ENCODE data around the gene A4GALT.
A peak's percentile ranks its signal among the peaks of the same experiment; 100 is the strongest.

A4GALT gene

GRCh38 chr22:42649246-42650099 is 71.2 kb downstream of the A4GALT start, which contains the start of gene CYB5R3:
TSS of gene CYB5R3 (minus strand) at chr22:42649392. CDS start at chr22:42649315, 77 bp downstream.
- peak; percentile 85 for DNase-seq (ENCODE audit: low read depth)

DNA sequence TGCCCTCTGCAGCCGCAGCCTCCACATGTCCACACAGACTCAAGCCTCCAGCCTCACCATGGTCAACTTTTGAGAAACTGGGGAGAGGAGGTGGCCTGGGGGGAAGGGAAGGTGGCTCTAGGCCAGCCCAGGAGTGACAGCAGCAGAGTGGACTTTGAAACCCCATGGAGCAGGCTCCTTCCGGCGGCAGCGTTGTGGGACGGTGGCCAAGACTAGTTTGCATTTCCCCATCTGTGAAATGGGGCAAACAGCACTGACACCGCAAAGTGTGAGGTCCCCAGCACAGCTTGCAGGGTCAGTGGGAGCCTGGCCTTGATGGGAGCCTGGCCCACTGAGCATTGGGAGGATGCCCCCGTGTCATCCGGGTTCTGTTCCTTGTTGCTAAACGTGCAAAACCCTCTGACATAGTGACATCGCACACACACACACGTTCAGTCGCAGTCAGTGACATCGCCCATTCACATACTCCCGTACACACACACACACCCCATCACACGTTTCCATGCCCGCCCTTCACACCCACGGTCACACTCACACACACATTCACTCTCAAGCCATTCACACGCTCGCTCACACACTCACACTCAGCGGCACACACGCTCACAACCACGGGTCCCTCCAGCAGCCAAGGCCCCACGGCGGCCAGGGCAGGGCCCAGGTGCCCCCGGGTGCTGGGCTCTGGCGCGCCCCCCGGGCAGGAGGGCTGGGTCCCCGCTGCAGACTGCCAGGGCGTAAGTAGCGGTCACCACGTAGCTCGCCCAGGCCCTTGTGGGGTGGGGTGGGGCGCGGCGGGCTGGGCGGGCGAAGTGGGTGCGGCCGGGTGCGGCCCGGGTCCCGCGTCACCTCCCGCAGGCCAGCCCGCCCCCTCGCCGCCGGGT is 72.1 kb downstream of the A4GALT start:
- peak; percentile 67 for DNase-seq (ENCODE audit: low read depth)

DNA sequence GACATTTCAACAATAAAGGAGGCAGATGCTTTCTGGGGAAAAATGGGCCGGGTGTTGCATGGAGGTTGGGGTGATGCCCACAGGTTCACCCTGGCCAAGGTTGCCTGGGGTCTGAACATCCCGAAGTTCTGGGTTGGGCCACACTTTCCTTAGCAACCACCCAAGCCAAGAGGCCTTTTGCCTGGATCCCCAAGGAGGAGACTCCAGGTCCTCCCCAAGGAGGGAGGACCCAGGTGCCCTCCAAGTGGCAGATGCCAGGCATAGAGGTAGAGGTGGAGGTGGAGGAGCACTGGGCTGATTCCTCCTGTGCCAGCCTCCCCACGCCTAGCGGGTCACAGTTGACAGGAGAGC is 72.7 kb downstream of the A4GALT start:
- DNase-seq (ENCODE audit: low read depth), result no peak

DNA sequence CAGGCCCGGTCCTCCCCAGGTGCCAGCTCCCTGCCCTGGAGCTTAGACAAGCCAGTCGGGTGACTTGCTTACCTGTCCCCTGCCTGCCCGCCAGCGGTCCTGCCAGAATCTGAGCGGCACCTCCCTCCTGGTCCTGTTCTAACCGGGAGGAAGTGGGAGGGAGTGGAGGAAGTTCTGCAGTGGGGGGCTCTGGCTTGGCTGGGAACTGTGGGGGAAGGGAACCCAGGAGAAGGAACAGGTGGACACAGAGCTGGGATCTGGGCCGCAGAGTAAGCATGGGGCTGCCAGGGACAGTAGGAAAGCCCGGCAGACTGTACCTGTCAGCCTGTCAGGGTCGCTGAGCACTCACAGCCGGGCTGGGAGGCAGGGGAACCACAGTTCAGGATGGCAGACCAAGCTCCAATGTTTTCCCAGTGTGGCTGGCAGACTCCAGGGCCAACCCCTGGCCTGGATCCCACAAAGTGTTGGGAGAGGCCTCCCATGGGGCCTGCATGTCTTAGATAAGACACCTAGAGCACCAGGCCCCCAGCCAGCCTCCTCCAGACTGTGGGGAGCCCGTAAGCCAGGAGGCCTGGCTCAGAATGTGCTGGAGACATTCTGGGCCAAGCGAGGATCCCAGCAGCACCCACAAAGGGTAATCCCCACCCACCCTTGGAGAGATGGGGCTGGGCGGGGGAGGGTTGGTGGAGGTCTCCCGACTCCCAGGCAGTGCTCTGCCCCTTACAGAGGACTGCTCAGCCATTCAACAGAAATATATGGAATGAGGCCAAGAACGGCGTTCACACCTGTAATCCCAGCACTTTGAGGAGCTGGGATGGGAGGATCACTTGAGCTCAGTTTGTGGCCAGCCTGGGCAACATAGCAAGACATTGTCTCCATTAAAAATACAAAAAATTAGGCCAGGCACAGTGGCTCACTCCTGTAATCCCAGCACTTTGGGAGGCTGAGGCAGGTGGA is 73.8 kb downstream of the A4GALT start:
- no peak for DNase-seq (ENCODE audit: low read depth)

- no peak for DNase-seq (ENCODE audit: low read depth)
These were observed 74.6 kb downstream of the A4GALT start for GRCh38 chr22:42645938-42646568.

DNA sequence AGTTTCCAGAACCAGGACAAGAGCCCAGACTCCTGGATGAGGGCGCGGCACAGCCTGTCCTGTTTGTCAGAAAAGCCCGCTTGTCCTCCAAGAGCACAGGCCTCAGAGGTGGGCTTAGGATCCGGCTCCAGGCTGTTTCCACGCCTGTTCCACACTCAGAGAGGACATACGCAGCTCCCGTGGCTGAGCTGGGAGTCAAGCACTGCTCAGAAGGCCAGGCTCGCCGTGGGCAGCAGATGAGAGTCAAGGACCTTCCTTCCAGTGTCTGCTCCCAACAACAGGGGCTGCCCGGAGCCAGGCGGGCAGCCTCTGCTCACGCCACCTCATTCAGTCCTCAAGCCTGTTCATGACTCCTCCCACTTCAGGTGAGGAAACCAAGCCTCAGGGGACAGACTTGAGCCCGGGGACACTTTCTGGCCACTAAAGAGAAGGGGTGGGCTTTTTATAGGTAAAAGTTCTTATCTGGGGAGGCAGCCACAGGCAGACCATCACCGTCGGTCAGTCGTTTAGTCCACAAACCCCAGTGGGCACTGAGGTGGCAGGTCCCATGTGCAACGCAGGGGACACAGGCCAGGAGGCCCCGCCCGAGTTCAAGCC is 75.2 kb downstream of the A4GALT start:
- DNase-seq (ENCODE audit: low read depth), result no peak

DNA sequence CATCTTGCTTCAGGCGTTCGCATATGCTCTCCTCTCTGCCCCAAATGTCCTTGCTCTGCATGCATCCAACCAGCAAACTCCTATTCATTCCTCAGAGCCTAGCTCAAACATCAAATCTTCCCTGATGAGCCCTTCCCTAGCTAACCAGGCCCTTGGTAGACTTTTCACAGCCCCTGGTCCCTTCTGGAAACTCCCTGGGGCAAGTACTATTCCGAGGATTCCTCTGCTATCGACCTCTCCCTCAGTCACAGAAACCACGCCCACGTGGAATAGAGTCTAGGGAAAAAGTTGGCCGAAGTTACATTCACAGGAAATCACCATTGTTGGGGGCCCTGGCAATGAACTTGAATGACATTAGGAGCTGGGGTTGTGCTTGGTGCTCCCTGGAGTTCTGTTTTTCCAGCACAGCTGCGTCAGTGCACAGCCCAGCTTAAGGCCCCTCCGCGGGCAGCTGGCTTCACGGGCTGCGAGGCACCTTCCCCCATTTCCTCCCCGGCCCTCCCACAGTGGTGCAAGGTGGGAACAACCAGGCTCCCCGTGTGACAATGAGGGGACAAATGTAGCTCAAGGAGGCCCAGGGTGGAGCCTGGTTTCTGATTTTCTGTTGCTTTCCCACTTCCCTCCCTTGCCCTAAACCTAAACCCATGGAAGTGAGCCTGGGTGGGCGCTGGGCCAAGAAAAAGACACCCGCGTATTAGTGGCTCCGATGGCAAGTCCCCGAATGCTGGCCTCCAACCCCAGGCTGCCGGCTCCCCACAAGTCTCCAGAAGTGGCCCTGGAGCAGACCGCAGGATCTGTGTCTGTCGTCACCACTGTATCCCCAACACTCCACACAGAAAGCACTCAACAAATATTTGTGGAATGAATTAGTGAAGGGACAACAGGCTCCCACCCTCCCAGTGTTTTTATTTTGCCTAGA is 76.0 kb downstream of the A4GALT start:
- DNase-seq (ENCODE audit: low read depth), result no peak

DNA sequence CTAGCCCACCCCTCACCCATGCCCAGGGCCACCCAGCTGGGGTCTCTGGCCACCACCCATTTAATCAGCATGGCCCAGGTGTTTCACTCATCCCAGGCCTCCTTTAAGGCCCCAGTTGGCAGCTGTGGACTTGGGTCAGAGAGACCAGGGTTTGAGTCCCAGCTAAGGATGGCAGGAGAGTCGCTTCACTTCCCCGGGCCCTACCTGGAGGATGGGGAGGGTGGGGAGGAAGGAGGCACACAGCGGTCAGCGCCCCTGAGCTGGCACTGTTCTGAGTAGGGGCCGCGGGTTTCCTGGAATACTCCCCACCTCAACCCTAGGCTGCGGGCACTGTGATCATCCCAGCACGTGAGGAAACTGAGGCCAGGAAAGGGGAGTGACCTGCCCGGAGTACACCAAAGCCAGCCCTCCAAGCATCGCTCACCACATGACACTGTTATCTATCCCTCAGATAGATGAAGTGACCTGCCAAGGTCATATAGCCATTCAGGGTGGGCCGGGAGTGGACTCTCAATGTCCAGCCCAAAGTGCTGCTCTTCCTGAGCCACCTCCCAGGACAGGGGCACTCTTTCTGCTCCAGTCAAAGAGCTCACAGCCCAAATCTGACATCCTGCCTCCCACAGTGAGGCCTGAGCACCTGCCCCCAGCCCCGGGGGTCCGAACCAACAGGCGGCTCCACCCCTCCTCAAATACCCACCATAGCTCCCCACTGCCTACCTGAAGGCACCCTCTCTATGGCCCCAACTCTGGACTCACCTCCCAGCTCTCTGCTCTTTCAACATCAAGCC is 76.8 kb downstream of the A4GALT start:
- DNase-seq (ENCODE audit: low read depth), result no peak

- DNase-seq (ENCODE audit: low read depth), result no peak
These were observed 77.7 kb downstream of the A4GALT start for GRCh38 chr22:42642806-42643633.

Data from ELR (cell line).